GM12801 (cell line): ENCODE results near the gene SMYD3.

Source experiments
- TF ChIP-seq, protein P1 (sequence below): IDR thresholded peaks from one replicate; pipeline ENCODE4 v1.5.1; 2011; ENCODE audit warnings: control low read depth; ENCODE audit not compliant: insufficient read length; ENCODE audit errors: extremely low read depth

SMYD3 gene

GRCh38 chr1:246279402-246279801, 227.7 kb downstream of the SMYD3 start:
- TF ChIP-seq, protein P1, sequence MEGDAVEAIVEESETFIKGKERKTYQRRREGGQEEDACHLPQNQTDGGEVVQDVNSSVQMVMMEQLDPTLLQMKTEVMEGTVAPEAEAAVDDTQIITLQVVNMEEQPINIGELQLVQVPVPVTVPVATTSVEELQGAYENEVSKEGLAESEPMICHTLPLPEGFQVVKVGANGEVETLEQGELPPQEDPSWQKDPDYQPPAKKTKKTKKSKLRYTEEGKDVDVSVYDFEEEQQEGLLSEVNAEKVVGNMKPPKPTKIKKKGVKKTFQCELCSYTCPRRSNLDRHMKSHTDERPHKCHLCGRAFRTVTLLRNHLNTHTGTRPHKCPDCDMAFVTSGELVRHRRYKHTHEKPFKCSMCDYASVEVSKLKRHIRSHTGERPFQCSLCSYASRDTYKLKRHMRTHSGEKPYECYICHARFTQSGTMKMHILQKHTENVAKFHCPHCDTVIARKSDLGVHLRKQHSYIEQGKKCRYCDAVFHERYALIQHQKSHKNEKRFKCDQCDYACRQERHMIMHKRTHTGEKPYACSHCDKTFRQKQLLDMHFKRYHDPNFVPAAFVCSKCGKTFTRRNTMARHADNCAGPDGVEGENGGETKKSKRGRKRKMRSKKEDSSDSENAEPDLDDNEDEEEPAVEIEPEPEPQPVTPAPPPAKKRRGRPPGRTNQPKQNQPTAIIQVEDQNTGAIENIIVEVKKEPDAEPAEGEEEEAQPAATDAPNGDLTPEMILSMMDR = no peak

- TF ChIP-seq, protein P1 = no peak
Observed at GRCh38 chr1:246278371-246278770, 228.7 kb downstream of the SMYD3 start.

GRCh38 chr1:246275036-246275435, 232.0 kb downstream of the SMYD3 start:
- TF ChIP-seq, protein P1 = no peak

GRCh38 chr1:246274186-246274585, 232.9 kb downstream of the SMYD3 start:
- TF ChIP-seq, protein P1 = no peak

DNA sequence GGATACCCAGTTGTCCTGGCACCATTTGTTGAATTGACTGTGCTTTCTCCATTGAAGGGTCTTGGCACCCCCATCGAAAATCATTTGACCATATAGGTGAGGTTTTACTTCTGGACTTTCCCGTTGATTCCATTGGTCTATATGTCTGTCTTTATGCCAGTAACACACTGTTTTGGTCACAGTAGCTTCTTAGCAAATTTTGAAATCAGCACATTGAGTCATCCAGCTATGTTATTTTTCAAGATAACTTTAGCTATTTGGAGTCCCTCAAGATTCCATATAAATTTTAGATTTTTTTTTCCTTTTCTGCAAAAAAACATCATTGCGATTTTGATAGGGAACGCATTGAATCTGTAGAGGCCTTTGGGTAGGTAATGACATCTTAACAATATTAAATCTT, 235.6 kb downstream of the SMYD3 start:
- TF ChIP-seq, protein P1 = no peak

DNA sequence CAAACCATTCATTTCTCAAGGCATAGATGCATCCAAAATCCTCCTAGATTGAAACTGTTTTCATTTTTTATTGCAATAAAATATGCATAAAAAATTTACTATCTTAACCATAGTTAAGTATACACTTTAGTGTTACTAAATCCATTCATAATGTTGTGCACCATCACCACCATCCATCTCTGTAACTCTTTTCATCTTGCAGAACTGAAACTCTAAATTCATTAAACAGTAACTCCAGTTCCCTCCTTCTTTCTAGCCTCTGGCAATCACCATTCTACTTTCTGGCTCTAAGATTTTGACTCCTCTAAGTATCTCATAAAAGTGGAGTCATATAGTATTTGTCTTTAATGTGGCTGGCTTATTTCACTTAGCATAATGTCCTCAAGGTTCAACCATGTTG, 236.8 kb downstream of the SMYD3 start:
- TF ChIP-seq, protein P1 = no peak

GRCh38 chr1:246269466-246269865, 237.6 kb downstream of the SMYD3 start:
- TF ChIP-seq, protein P1 = no peak

GRCh38 chr1:246267896-246268295, 239.2 kb downstream of the SMYD3 start:
- TF ChIP-seq, protein P1 = no peak
